Activated naive CD8-positive, alpha-beta T cell treated with anti-CD3 and anti-CD28 coated beads, Interleukin-2, amount 50 U/mL, for 24 hours (primary cell): ENCODE data around the gene ADTRP.

Experiments
- ATAC-seq: fragments of 150-1000 bp; cut with Tn5 transposase; one replicate; pipeline ENCODE4 v1.10.0; 2021
- DNase-seq: peaks from one replicate; pipeline ENCODE4 v3.0.0; 2021
- H3K27ac Mint-ChIP-seq: one replicate; pipeline ENCODE4 v1.8.0; 2021; ENCODE audit warnings: mild to moderate bottlenecking, mixed read lengths
- H3K27me3 Mint-ChIP-seq: one replicate; pipeline ENCODE4 v1.8.0; 2021; ENCODE audit warnings: mixed read lengths
- H3K36me3 Mint-ChIP-seq: one replicate; pipeline ENCODE4 v1.8.0; 2021; ENCODE audit warnings: low read depth, mixed read lengths
- H3K4me1 Mint-ChIP-seq: one replicate; pipeline ENCODE4 v1.8.0; 2021; ENCODE audit warnings: mixed read lengths
- H3K4me3 Mint-ChIP-seq: one replicate; pipeline ENCODE4 v1.8.0; 2021; ENCODE audit warnings: mild to moderate bottlenecking, moderate library complexity, mixed read lengths
- H3K9me3 Mint-ChIP-seq: one replicate; pipeline ENCODE4 v1.8.0; 2021; ENCODE audit warnings: mixed read lengths

Gene ADTRP

GRCh38 chr6:11778648-11779328 lies at the start of gene ADTRP:
Gene ADTRP (minus strand): TSS chr6:11778803. CDS start chr6:11778759, 44 bp downstream.
- Mint-ChIP-seq H3K4me1 (no peaks in the 10 kb centered on the region), H3K4me3 (no peak within 1 kb of the TSS), H3K36me3 (no peaks in the 10 kb centered on the region), H3K27me3 (no peaks in the 10 kb centered on the region), H3K9me3 (peaks cover 5% of the 10 kb centered on the region), H3K27ac (no peak within 1 kb of the TSS)
- DNase-seq, result no peak
- no peak for ATAC-seq

- Mint-ChIP-seq H3K36me3 (no peaks in the 10 kb centered on the region), H3K4me3 (no peak overlapping the region), H3K27me3 (no peaks in the 10 kb centered on the region), H3K9me3 (no peaks in the 10 kb centered on the region), H3K27ac (no peak overlapping the region), H3K4me1 (peaks cover 19% of the 10 kb centered on the region)
- ATAC-seq (no peak), DNase-seq (no peak)
Measured at GRCh38 chr6:11826779-11827178, 48.2 kb upstream of the ADTRP start.

- peak; percentile 90 for ATAC-seq
Measured at GRCh38 chr6:11824986-11825385, 46.4 kb upstream of the ADTRP start.

GRCh38 chr6:11822346-11822745 lies 43.7 kb upstream of the ADTRP start:
- no peaks in the 10 kb centered on the region for H3K36me3 Mint-ChIP-seq
- no peaks in the 10 kb centered on the region for H3K27me3 Mint-ChIP-seq
- DNase-seq (no peak), ATAC-seq (no peak)
- H3K4me3 Mint-ChIP-seq, result no peak overlapping the region
- H3K9me3 Mint-ChIP-seq, result peaks cover 4% of the 10 kb centered on the region
- H3K4me1 Mint-ChIP-seq, result peaks cover 14% of the 10 kb centered on the region
- H3K27ac Mint-ChIP-seq, result no peak overlapping the region

More at GRCh38 chr6:11824986-11825385, 46.4 kb upstream of the ADTRP start:
- H3K27ac Mint-ChIP-seq, result peak overlapping the region; percentile 71
- no peaks in the 10 kb centered on the region for H3K36me3 Mint-ChIP-seq
- H3K4me1 Mint-ChIP-seq, result peaks cover 19% of the 10 kb centered on the region
- no peaks in the 10 kb centered on the region for H3K9me3 Mint-ChIP-seq
- no peak overlapping the region for H3K4me3 Mint-ChIP-seq
- H3K27me3 Mint-ChIP-seq, result no peaks in the 10 kb centered on the region
- DNase-seq, result peak; percentile 16

- H3K36me3 Mint-ChIP-seq, result no peaks in the 10 kb centered on the region
- ATAC-seq, result no peak
- no peak overlapping the region for H3K27ac Mint-ChIP-seq
- H3K4me1 Mint-ChIP-seq, result peaks cover 14% of the 10 kb centered on the region
- no peak for DNase-seq
- H3K4me3 Mint-ChIP-seq, result no peak overlapping the region
- H3K27me3 Mint-ChIP-seq, result no peaks in the 10 kb centered on the region
- peaks cover 4% of the 10 kb centered on the region for H3K9me3 Mint-ChIP-seq
Measured at GRCh38 chr6:11821781-11822180, 43.2 kb upstream of the ADTRP start.

GRCh38 chr6:11820821-11821220 lies 42.2 kb upstream of the ADTRP start:
- Mint-ChIP-seq H3K27me3 (no peaks in the 10 kb centered on the region), H3K36me3 (no peaks in the 10 kb centered on the region), H3K9me3 (peaks cover 4% of the 10 kb centered on the region), H3K27ac (no peak overlapping the region), H3K4me1 (peaks cover 13% of the 10 kb centered on the region), H3K4me3 (no peak overlapping the region)
- DNase-seq (no peak), ATAC-seq (no peak)

- ATAC-seq (no peak), DNase-seq (no peak)
- Mint-ChIP-seq H3K4me1 (peaks cover under 1% of the 10 kb centered on the region), H3K9me3 (peaks cover 4% of the 10 kb centered on the region), H3K4me3 (no peak overlapping the region), H3K27me3 (no peaks in the 10 kb centered on the region), H3K36me3 (no peaks in the 10 kb centered on the region), H3K27ac (no peak overlapping the region)
Measured at GRCh38 chr6:11819486-11819885, 40.9 kb upstream of the ADTRP start.

GRCh38 chr6:11815231-11815630 lies 36.6 kb upstream of the ADTRP start:
- DNase-seq, result no peak
- no peaks in the 10 kb centered on the region for H3K27me3 Mint-ChIP-seq
- no peaks in the 10 kb centered on the region for H3K36me3 Mint-ChIP-seq
- H3K4me3 Mint-ChIP-seq, result no peak overlapping the region
- ATAC-seq, result no peak
- H3K4me1 Mint-ChIP-seq, result peaks cover 16% of the 10 kb centered on the region
- H3K9me3 Mint-ChIP-seq, result peaks cover 4% of the 10 kb centered on the region
- H3K27ac Mint-ChIP-seq, result no peak overlapping the region

GRCh38 chr6:11814819-11815218 lies 36.2 kb upstream of the ADTRP start:
- H3K4me3 Mint-ChIP-seq, result no peak overlapping the region
- H3K36me3 Mint-ChIP-seq, result no peaks in the 10 kb centered on the region
- DNase-seq (no peak), ATAC-seq (no peak)
- peaks cover 16% of the 10 kb centered on the region for H3K4me1 Mint-ChIP-seq
- H3K27me3 Mint-ChIP-seq, result no peaks in the 10 kb centered on the region
- peaks cover 4% of the 10 kb centered on the region for H3K9me3 Mint-ChIP-seq
- no peak overlapping the region for H3K27ac Mint-ChIP-seq

GRCh38 chr6:11814106-11814505 lies 35.5 kb upstream of the ADTRP start:
- Mint-ChIP-seq H3K36me3 (no peaks in the 10 kb centered on the region), H3K27ac (no peak overlapping the region), H3K4me1 (peaks cover 16% of the 10 kb centered on the region), H3K4me3 (no peak overlapping the region), H3K9me3 (no peaks in the 10 kb centered on the region), H3K27me3 (no peaks in the 10 kb centered on the region)
- DNase-seq (no peak), ATAC-seq (no peak)

- ATAC-seq (no peak), DNase-seq (no peak)
- no peaks in the 10 kb centered on the region for H3K36me3 Mint-ChIP-seq
- no peaks in the 10 kb centered on the region for H3K27me3 Mint-ChIP-seq
- H3K27ac Mint-ChIP-seq, result no peak overlapping the region
- H3K9me3 Mint-ChIP-seq, result no peaks in the 10 kb centered on the region
- H3K4me3 Mint-ChIP-seq, result no peak overlapping the region
- H3K4me1 Mint-ChIP-seq, result peaks cover 16% of the 10 kb centered on the region
Measured at GRCh38 chr6:11813606-11814005, 35.0 kb upstream of the ADTRP start.

GRCh38 chr6:11812951-11813350 lies 34.3 kb upstream of the ADTRP start:
- H3K9me3 Mint-ChIP-seq, result no peaks in the 10 kb centered on the region
- H3K27me3 Mint-ChIP-seq, result no peaks in the 10 kb centered on the region
- no peak overlapping the region for H3K27ac Mint-ChIP-seq
- H3K4me1 Mint-ChIP-seq, result peaks cover 16% of the 10 kb centered on the region
- ATAC-seq (no peak), DNase-seq (no peak)
- no peaks in the 10 kb centered on the region for H3K36me3 Mint-ChIP-seq
- no peak overlapping the region for H3K4me3 Mint-ChIP-seq

- ATAC-seq (no peak), DNase-seq (no peak)
- no peaks in the 10 kb centered on the region for H3K9me3 Mint-ChIP-seq
- H3K4me1 Mint-ChIP-seq, result peaks cover 18% of the 10 kb centered on the region
- no peak overlapping the region for H3K4me3 Mint-ChIP-seq
- H3K36me3 Mint-ChIP-seq, result no peaks in the 10 kb centered on the region
- H3K27me3 Mint-ChIP-seq, result no peaks in the 10 kb centered on the region
- no peak overlapping the region for H3K27ac Mint-ChIP-seq
Measured at GRCh38 chr6:11812439-11812838, 33.8 kb upstream of the ADTRP start.

- no peaks in the 10 kb centered on the region for H3K9me3 Mint-ChIP-seq
- no peaks in the 10 kb centered on the region for H3K27me3 Mint-ChIP-seq
- peak overlapping the region; percentile 64 for H3K27ac Mint-ChIP-seq
- H3K4me1 Mint-ChIP-seq, result peaks cover 25% of the 10 kb centered on the region
- DNase-seq (no peak), ATAC-seq (peak; percentile 50)
- H3K36me3 Mint-ChIP-seq, result no peaks in the 10 kb centered on the region
- H3K4me3 Mint-ChIP-seq, result no peak overlapping the region
Measured at GRCh38 chr6:11811644-11812264, 33.2 kb upstream of the ADTRP start.

GRCh38 chr6:11810854-11811643 lies 32.4 kb upstream of the ADTRP start:
- peak overlapping the region; percentile 64 for H3K27ac Mint-ChIP-seq
- H3K9me3 Mint-ChIP-seq, result no peaks in the 10 kb centered on the region
- no peaks in the 10 kb centered on the region for H3K27me3 Mint-ChIP-seq
- H3K4me3 Mint-ChIP-seq, result no peak overlapping the region
- DNase-seq (no peak), ATAC-seq (no peak)
- H3K4me1 Mint-ChIP-seq, result peaks cover 32% of the 10 kb centered on the region
- no peaks in the 10 kb centered on the region for H3K36me3 Mint-ChIP-seq
